Endothelial cell of umbilical vein (primary cell): ENCODE measurements around the gene SLC11A2. TPM values are rescaled to one million over a fixed set of nuclear protein-coding genes. Genes with fewer than 3 reads are reported as not detected.

Source experiments
- BruUV-seq: library from RNA; stranded (reverse); fragments of 400-500 nt; replicated peaks from 2 replicates; lab custom pipeline; 2021; lab: Mats Ljungman, UMichigan
- CTCF ChIA-PET: fragments of 300-600, 350-600 bp; sonication (Branson Sonifier 250); formaldehyde crosslinking; loops from one replicate; lab custom pipeline; 2021; ENCODE audit warnings: antibody characterized with exemption, inconsistent platforms; lab: Charles Lee
- POLR2A ChIA-PET: fragments of 300-600, 350-600 bp; sonication (Branson Sonifier 250); formaldehyde crosslinking; loops from one replicate; lab custom pipeline; 2021; ENCODE audit warnings: antibody characterized with exemption, inconsistent platforms; lab: Charles Lee
- DNase-seq: peaks from one replicate; pipeline ENCODE4 v3.0.0-alpha.2; 2011; ENCODE audit warnings: low read depth, low spot score
- FAIRE-seq: peaks from 2 replicates; lab custom pipeline; 2011; peaks lifted over from hg19 to GRCh38; lab: Jason Lieb, UNC
- H2AFZ ChIP-seq: 2 replicates; pipeline ENCODE4 v1.6.0; 2012; ENCODE audit warnings: low read depth, low read length, control low read depth, inconsistent platforms
- H3K27ac ChIP-seq: 2 replicates; pipeline ENCODE4 v1.5.1; 2011; ENCODE audit warnings: low read depth, mild to moderate bottlenecking, control low read depth, low read length, moderate library complexity; ENCODE audit not compliant: insufficient read depth
- H3K27me3 ChIP-seq, 2 experiments: 2 replicates each; pipeline versions ENCODE4 v1.6.0 to v1.6.1; 2011; ENCODE audit warnings: low read length in 2 of 2, mixed read lengths in 1 of 2; ENCODE audit not compliant: control insufficient read depth in 2 of 2, insufficient read depth in 2 of 2
- H3K36me3 ChIP-seq, 2 experiments: 2 replicates in 1 of 2; 3 replicates in 1 of 2; pipeline ENCODE4 v1.5.1; 2011; ENCODE audit warnings: low read length in 2 of 2, mild to moderate bottlenecking in 1 of 2, moderate library complexity in 1 of 2; ENCODE audit not compliant: control insufficient read depth in 2 of 2, insufficient read depth in 2 of 2; ENCODE audit errors: extremely low read depth in 1 of 2
- H3K4me1 ChIP-seq: 3 replicates; pipeline ENCODE4 v1.5.1; 2011; ENCODE audit warnings: mild to moderate bottlenecking, low read length; ENCODE audit not compliant: control insufficient read depth, insufficient read depth; ENCODE audit errors: extremely low read depth
- H3K4me2 ChIP-seq: 2 replicates; pipeline ENCODE4 v1.6.1; 2011; ENCODE audit warnings: low read length, control low read depth, mixed read lengths; ENCODE audit not compliant: insufficient read depth
- H3K4me3 ChIP-seq, 3 experiments: fragments of 200-600 bp in 1 of 3; sonication (generic), shearing (Covaris generic) in 1 of 3; replicated peaks in 1 of 3; 2 replicates each; pipeline ENCODE4 v1.5.1; 2011 to 2016; ENCODE audit warnings: control low read depth in 3 of 3, low read length in 3 of 3, mild to moderate bottlenecking in 2 of 3, inconsistent platforms in 1 of 3, low read depth in 1 of 3, moderate library complexity in 1 of 3; ENCODE audit not compliant: insufficient read depth in 1 of 3
- H3K79me2 ChIP-seq: 2 replicates; pipeline ENCODE4 v1.6.0; 2012; ENCODE audit warnings: low read length, inconsistent platforms; ENCODE audit not compliant: control insufficient read depth, insufficient read depth
- H3K9ac ChIP-seq: replicated peaks from 2 replicates; pipeline ENCODE3; 2011; ENCODE audit warnings: low read length, control low read depth; ENCODE audit not compliant: insufficient read depth; ENCODE audit errors: extremely low read depth
- H3K9me1 ChIP-seq: replicated peaks from 3 replicates; pipeline ENCODE4 v1.6.0; 2011; ENCODE audit warnings: mild to moderate bottlenecking, low read length; ENCODE audit not compliant: control insufficient read depth, insufficient read depth; ENCODE audit errors: extremely low read depth
- H3K9me3 ChIP-seq: replicated peaks from 2 replicates; pipeline ENCODE4 v1.5.1; 2012; ENCODE audit warnings: low read length, inconsistent platforms; ENCODE audit not compliant: control insufficient read depth, insufficient read depth
- H4K20me1 ChIP-seq: replicated peaks from 2 replicates; pipeline ENCODE3; 2011; ENCODE audit warnings: mild to moderate bottlenecking, low read length; ENCODE audit not compliant: control insufficient read depth, insufficient read depth; ENCODE audit errors: extremely low read depth
- CTCF ChIP-seq, 2 donors: IDR thresholded peaks; 1 replicate in 1 of 2; 2 replicates in 1 of 2; pipeline ENCODE4 v1.5.1; 2011; ENCODE audit warnings: low read length in 2 of 2, mild to moderate bottlenecking in 2 of 2, moderate library complexity in 2 of 2, control low read depth in 1 of 2, inconsistent platforms in 1 of 2, low read depth in 1 of 2; ENCODE audit not compliant: insufficient read depth in 1 of 2; ENCODE audit errors: extremely low read depth in 1 of 2
- EZH2 ChIP-seq: IDR thresholded peaks from 2 replicates; pipeline ENCODE4 v1.6.1; 2012; ENCODE audit warnings: borderline replicate concordance, low read depth, mild to moderate bottlenecking, moderate library complexity, low read length, inconsistent platforms; ENCODE audit not compliant: severe bottlenecking
- FOS ChIP-seq: IDR thresholded peaks from 2 replicates; pipeline ENCODE4 v1.6.1; 2011; ENCODE audit warnings: mild to moderate bottlenecking, low read length, moderate library complexity, borderline replicate concordance; ENCODE audit not compliant: insufficient read depth
- GATA2 ChIP-seq: IDR thresholded peaks from 2 replicates; pipeline ENCODE4 v1.7.0; 2011; ENCODE audit warnings: low read depth, mild to moderate bottlenecking, moderate library complexity, mixed read lengths, low read length; ENCODE audit not compliant: insufficient read length, insufficient read depth
- JUN ChIP-seq: IDR thresholded peaks from 2 replicates; pipeline ENCODE4 v1.6.1; 2011; ENCODE audit warnings: borderline replicate concordance, low read depth; ENCODE audit not compliant: insufficient read length, insufficient read depth
- MAX ChIP-seq: IDR thresholded peaks from 2 replicates; pipeline ENCODE4 v1.6.1; 2011; ENCODE audit not compliant: insufficient read depth, insufficient read length
- MYC ChIP-seq: IDR thresholded peaks from one replicate; pipeline ENCODE4 v1.6.1; 2011; ENCODE audit warnings: mild to moderate bottlenecking, low read depth, low read length
- POLR2A ChIP-seq: IDR thresholded peaks from 2 replicates; pipeline ENCODE4 v1.6.1; 2012; ENCODE audit warnings: low read depth, mild to moderate bottlenecking, control low read depth, low read length
- POLR2AphosphoS5 ChIP-seq: IDR thresholded peaks from 2 replicates; pipeline ENCODE4 v1.6.1; 2012; ENCODE audit warnings: low read depth, mild to moderate bottlenecking, control low read depth, low read length, moderate library complexity; ENCODE audit not compliant: insufficient read depth
- dilution Hi-C: fragments of 300-500 bp; cut with MboI; formaldehyde crosslinking; loops from one replicate; pipeline ENCODE4 v1.15.0; 2019; ENCODE audit warnings: low sequenced_read_pairs; ENCODE audit not compliant: extremely low pct_ligation_motif_present
- intact Hi-C: fragments of 100-400 bp; cut with micrococcal nuclease; formaldehyde crosslinking; loops from one replicate; pipeline ENCODE4 v1.10.0; 2022
- polyA plus RNA-seq, 4 experiments: library from polyadenylated mRNA; depleted of rRNA in 3 of 4; stranded (reverse) in 3 of 4; unstranded in 1 of 4; fragments of >200 nt; gene quantifications; 2 replicates each; pipeline versions ENCODE4 v1.2.1 to v1.2.3, GENCODE V29; 2011 to 2012; ENCODE audit warnings: missing spikeins in 1 of 4
- total RNA-seq: library from RNA; stranded (reverse); gene quantifications from 2 replicates; pipeline ENCODE4 v1.2.3, GENCODE V29; 2021

The SLC11A2 gene
- total and polyA plus RNA-seq, 2 donors (not counting 3 experiments of a cell fraction or from before 2014, with no cell fraction given): 47.5 to 56.4 TPM

GRCh38 chr12:51008329-51009055 is 17.7 kb downstream of the SLC11A2 start:
- Histone ChIP-seq H3K79me2 (peaks cover 21% of the 10 kb centered on the region), H3K27ac (no peak overlapping the region), H3K9ac (no peak overlapping the region), H2AFZ (no peak overlapping the region), H3K27me3 (no peaks in the 10 kb centered on the region), H3K9me1 (no peaks in the 10 kb centered on the region), H3K4me1 (no peaks in the 10 kb centered on the region), H3K9me3 (no peaks in the 10 kb centered on the region), H3K36me3 (peaks cover 0 to 3% of the 10 kb centered on the region in 2 experiments), H3K4me2 (no peak overlapping the region), H4K20me1 (no peaks in the 10 kb centered on the region), H3K4me3 (no peak overlapping the region)
- BruUV-seq: no TSS peak
- intact Hi-C loops: no loop called here
- FAIRE-seq (no peak), DNase-seq (no peak)
- dilution Hi-C loops: no loop called here
- POLR2A ChIA-PET: no interaction called here
- no peak for TF ChIP-seq FOS
- no peak for TF ChIP-seq CTCF (IDR thresholded peaks at IDR 0.05; ENCODE audit: extremely low read depth in 1 of 2, insufficient read depth in 1 of 2, low read depth in 1 of 2, low read length in 2 of 2)
- no peak for TF ChIP-seq POLR2A
- no peak for TF ChIP-seq GATA2
- TF ChIP-seq MAX: no peak
- no peak for TF ChIP-seq MYC
- TF ChIP-seq JUN: no peak
- no peak for TF ChIP-seq EZH2
- no peak for TF ChIP-seq POLR2AphosphoS5
- CTCF ChIA-PET: interaction anchor here (1.2 to 1.5 kb wide), 3 partner anchors 9 to 243 kb away, joined by 3 to 6 read pairs (median 4); no protein-coding TSS in a partner anchor
